ENCODE results near the gene VHLL.
"Not testable (repeated sequence)": the region's sequence is repeated elsewhere in the genome, so short reads cannot be mapped to it uniquely, and the experiment has no call there.

Gene VHLL

DNA sequence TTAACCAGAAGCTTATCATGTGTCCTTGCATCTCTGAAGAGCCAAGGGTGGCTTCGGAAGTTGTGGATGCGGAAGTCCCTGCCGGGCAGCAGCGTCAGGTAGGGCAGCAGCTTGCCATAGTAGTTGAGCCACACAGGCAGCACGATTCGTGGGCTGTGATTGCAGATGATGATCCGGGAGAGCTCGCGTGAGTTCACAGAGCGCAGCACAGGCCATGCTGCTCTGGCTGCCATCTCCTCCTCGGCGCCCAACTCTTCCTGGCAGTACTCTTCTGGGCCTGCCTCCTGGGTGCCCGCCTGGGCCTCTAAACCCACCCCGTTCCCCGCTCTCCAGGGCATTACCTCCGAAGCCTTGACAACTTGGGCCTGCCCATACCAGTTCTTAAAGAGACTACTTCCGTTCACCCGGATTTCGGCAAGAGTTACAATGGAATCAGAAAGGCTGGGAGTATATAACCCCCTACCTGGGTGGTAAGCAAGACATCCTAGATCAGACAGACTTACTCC, at the start of gene VHLL:
TSS of gene VHLL (minus strand) at position 456 of the 506 bp plus-strand sequence. CDS start at position 338, 118 bp downstream.
- no CpG with 5 or more reads among the region's 19 CpGs for WGBS (ENCODE audit: insufficient coverage, insufficient read length)
- H3K4me1 ChIP-seq (ENCODE audit: control insufficient read depth, insufficient read depth, low read length) = peaks cover 6% of the 10 kb centered on the region
- H3K4me3 ChIP-seq (ENCODE audit: low read length) = no peak within 1 kb of the TSS
- H3K36me3 ChIP-seq (ENCODE audit: control insufficient read depth, insufficient read depth, low read length) = no peaks in the 10 kb centered on the region; the same call in 1 of the 2 replicates
- H3K9me3 ChIP-seq (ENCODE audit: control insufficient read depth, insufficient read depth, low read length) = no peaks in the 10 kb centered on the region
- H3K27ac ChIP-seq (ENCODE audit: low read length) = no peak within 1 kb of the TSS
- H3K27me3 ChIP-seq (ENCODE audit: control insufficient read depth, insufficient read depth, low read length) = no peaks in the 10 kb centered on the region
- DNase-seq (ENCODE audit: low read depth, low spot score) = no peak

DNA sequence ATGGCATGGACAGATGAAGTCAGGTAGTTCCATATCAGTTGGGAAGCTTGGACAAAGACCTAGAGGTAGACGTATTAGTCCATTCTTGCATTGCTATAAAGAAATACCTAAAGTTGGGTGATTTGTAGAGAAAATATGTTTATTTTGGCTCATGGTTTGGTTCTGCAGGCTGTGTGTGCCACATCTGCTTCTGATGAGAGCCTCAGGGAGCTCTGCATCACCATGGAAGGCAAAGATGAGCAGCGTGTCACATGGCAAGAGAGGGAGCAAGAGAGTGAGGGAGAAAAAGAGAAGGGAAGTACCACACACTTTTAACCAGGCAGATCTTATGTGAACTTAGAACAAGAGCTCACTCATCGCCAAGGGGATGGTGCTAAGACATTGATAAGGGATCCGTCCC, 48.2 kb upstream of the VHLL start:
- no peaks in the 10 kb centered on the region for H3K9me3 ChIP-seq (ENCODE audit: control insufficient read depth, insufficient read depth, low read length)
- H3K27me3 ChIP-seq (ENCODE audit: control insufficient read depth, insufficient read depth, low read length) = no peaks in the 10 kb centered on the region
- H3K27ac ChIP-seq (ENCODE audit: low read length) = no peak overlapping the region
- no CpG with 5 or more reads among the region's 4 CpGs for WGBS (ENCODE audit: insufficient coverage, insufficient read length)
- H3K4me1 ChIP-seq (ENCODE audit: control insufficient read depth, insufficient read depth, low read length) = no peaks in the 10 kb centered on the region
- no peak overlapping the region for H3K4me3 ChIP-seq (ENCODE audit: low read length)
- DNase-seq (ENCODE audit: low read depth, low spot score) = no peak
- no peaks in the 10 kb centered on the region for H3K36me3 ChIP-seq (ENCODE audit: control insufficient read depth, insufficient read depth, low read length)

DNA sequence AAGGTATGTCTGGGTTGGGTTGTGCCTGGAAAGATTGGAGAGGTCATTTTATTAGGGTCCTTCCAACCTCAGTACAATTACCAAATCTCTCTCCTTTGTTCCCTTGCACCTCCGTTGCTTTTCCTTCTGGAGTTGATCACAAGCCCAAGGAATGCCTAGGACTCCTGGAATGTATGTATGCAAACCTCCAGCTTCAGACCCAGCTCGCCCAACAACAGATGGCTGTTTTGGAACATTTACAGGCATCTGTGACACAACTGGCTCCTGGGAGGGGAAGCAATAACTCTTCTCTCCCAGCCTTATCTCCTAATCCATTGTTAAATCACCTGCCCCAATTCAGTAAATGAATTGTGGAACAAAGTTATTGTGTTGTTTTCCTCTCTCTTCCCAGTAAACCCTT, 47.5 kb upstream of the VHLL start:
- Histone ChIP-seq H3K9me3 (ENCODE audit: control insufficient read depth, insufficient read depth, low read length) (no peaks in the 10 kb centered on the region), H3K4me3 (ENCODE audit: low read length) (no peak overlapping the region), H3K27me3 (ENCODE audit: control insufficient read depth, insufficient read depth, low read length) (no peaks in the 10 kb centered on the region), H3K27ac (ENCODE audit: low read length) (no peak overlapping the region), H3K4me1 (ENCODE audit: control insufficient read depth, insufficient read depth, low read length) (no peaks in the 10 kb centered on the region), H3K36me3 (ENCODE audit: control insufficient read depth, insufficient read depth, low read length) (no peaks in the 10 kb centered on the region)
- DNase-seq (ENCODE audit: low read depth, low spot score) = no peak
- WGBS (ENCODE audit: insufficient coverage, insufficient read length) = no CpG with 5 or more reads among the region's 2 CpGs

DNA sequence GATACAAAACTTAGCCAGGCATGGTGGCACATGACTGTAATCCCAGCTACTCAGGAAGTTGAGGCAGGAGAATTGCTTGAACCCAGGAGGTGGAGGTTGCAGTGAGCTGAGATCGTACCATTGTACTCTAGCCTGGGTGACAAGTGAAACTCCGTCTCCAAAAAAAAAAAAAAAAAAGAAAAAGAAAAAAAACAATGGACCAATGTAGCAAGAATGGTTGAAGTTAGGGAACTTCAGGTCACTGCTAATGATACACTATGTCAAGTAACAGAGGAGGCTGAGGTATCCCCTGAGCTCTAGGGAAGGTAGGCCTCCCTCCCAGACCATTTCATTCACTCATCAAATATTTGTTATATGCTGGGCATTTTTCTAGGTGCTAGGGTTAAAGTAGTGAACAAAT, 46.9 kb upstream of the VHLL start:
- H3K27ac ChIP-seq (ENCODE audit: low read length) = not testable (repeated sequence)

DNA sequence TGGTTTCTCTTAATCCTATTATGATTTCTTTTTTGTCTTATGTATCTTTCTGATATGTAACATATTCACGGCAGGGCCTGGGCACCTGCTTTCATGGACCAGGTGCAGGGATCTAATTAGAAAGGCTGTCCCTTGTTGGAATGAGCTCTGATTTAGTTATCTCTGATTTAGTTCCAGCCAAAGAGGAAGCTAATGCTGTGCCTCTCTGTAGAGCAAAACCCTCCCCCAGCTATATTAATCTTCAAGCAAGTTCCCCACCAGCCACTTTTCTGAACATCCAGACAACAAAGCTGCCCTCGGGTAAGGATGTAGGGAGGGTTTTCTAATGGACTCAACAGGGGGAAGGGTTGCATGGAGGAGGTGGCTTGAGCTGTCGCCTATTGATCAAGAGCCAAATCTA, 45.3 kb upstream of the VHLL start:
- no peak for DNase-seq (ENCODE audit: low read depth, low spot score)
- Histone ChIP-seq H3K4me3 (ENCODE audit: low read length) (no peak overlapping the region), H3K27me3 (ENCODE audit: control insufficient read depth, insufficient read depth, low read length) (no peaks in the 10 kb centered on the region), H3K4me1 (ENCODE audit: control insufficient read depth, insufficient read depth, low read length) (no peaks in the 10 kb centered on the region), H3K27ac (ENCODE audit: low read length) (no peak overlapping the region), H3K36me3 (ENCODE audit: control insufficient read depth, insufficient read depth, low read length) (no peaks in the 10 kb centered on the region), H3K9me3 (ENCODE audit: control insufficient read depth, insufficient read depth, low read length) (no peaks in the 10 kb centered on the region)
- WGBS (ENCODE audit: insufficient coverage, insufficient read length) = no CpG with 5 or more reads among the region's 3 CpGs

More for the DNA sequence above, 46.9 kb upstream of the VHLL start:
- H3K9me3 ChIP-seq (ENCODE audit: control insufficient read depth, insufficient read depth, low read length); H3K4me1 ChIP-seq (ENCODE audit: control insufficient read depth, insufficient read depth, low read length); H3K36me3 ChIP-seq (ENCODE audit: control insufficient read depth, insufficient read depth, low read length); H3K4me3 ChIP-seq (ENCODE audit: low read length); H3K27me3 ChIP-seq (ENCODE audit: control insufficient read depth, insufficient read depth, low read length); DNase-seq (ENCODE audit: low read depth, low spot score): not testable (repeated sequence)
- no CpG with 5 or more reads among the region's 2 CpGs for WGBS (ENCODE audit: insufficient coverage, insufficient read length)

DNA sequence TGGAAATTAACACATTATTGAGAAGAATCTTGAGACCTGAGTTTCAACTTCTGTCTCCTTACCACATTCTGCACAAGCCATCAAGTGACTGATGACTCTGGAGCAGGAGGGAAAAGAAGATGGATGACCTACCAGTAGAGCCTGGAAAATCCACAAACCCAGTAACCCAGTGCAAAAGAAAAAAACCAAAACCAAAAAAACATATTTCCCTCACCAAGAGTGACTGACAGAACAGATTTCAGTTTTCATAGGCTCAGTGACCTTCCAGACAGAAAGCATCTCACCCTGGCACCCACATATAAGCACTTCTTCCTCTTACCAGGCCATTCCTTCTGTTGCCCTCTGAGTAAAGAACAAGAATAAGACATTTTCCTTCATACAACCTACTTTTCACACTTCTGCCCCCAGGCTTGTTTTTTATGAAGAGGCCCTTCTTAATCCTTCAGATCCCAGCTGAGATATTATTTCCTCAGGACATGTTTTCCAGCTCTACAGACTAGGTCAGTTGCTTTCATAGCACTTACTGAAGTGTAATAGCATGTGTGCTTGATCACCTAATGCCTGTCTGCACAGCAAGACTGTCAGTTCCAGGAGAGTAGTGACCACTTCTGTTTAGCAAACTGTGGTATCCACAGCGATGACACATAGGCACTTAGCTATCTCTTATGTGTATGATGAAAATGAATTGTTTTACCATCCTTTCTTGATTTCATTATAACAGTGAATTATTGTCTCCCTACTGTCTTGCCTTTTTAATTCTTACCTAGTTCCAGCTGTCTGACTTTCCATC, 43.3 kb upstream of the VHLL start:
- no peaks in the 10 kb centered on the region for H3K27me3 ChIP-seq (ENCODE audit: control insufficient read depth, insufficient read depth, low read length)
- WGBS (ENCODE audit: insufficient coverage, insufficient read length) = no CpG with 5 or more reads among the region's 1 CpG

DNA sequence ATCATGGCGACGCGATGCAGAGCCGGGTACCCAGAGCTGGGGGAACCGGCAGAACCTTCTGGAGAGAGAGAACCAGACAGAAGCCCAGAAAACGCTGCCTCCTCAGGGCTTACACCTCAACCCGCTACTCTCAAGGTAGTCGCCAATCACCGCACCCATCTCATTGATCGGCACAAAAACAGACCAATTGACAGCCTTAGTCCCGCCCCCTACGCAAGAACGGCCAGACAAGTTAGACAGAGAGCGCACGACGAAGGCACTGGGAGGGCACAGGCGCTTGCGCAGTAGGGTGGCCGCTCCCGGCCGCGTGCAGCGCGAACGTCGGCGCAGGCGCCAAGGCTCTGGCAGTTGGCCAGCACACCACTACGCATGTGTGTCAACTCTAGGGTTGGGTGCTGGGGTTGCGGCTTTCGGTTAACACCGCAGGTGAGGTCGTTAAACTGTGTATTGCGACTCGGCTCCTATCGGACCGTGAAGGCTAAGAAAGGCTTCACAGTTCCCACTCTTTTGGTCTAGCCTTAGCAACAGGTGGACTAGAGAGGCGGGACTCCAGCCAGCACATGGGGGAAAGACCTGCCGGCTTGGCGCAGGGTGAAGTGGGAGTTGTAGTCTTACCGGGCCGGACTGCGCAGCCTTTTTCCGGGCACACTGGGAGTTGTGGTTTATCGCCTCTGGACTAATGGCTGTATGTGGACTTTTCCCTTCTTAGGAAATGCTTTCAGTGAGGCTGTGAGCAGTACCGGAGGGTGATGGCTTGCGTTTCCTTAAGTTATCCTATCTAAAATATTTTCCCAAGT, 39.3 kb upstream of the VHLL start, which contains the start of the genes CCT3 and TSACC:
TSS of gene CCT3 (minus strand) at position 113 of the 797 bp plus-strand sequence. CDS start at position 5, 108 bp downstream.
TSS of gene TSACC (plus strand) at position 347 of the 797 bp plus-strand sequence. CDS start 1,232 bp downstream, outside the sequence.
- no peaks in the 10 kb centered on the region for H3K9me3 ChIP-seq (ENCODE audit: control insufficient read depth, insufficient read depth, low read length)
- no peak within 1 kb of the TSS for H3K27ac ChIP-seq (ENCODE audit: low read length)
- no peaks in the 10 kb centered on the region for H3K4me1 ChIP-seq (ENCODE audit: control insufficient read depth, insufficient read depth, low read length)
- no CpG with 5 or more reads among the region's 47 CpGs for WGBS (ENCODE audit: insufficient coverage, insufficient read length)
- no peaks in the 10 kb centered on the region for H3K27me3 ChIP-seq (ENCODE audit: control insufficient read depth, insufficient read depth, low read length)
- peak within 1 kb of the TSS; percentile 99 for H3K4me3 ChIP-seq (ENCODE audit: low read length)
- H3K36me3 ChIP-seq (ENCODE audit: control insufficient read depth, insufficient read depth, low read length) = peaks cover 3% of the 10 kb centered on the region; the same call in 1 of the 2 replicates
- DNase-seq (ENCODE audit: low read depth, low spot score) = peak; percentile 100

More for the DNA sequence above, 43.3 kb upstream of the VHLL start:
- Histone ChIP-seq H3K27ac (ENCODE audit: low read length) (no peak overlapping the region), H3K4me1 (ENCODE audit: control insufficient read depth, insufficient read depth, low read length) (no peaks in the 10 kb centered on the region), H3K36me3 (ENCODE audit: control insufficient read depth, insufficient read depth, low read length) (no peaks in the 10 kb centered on the region), H3K9me3 (ENCODE audit: control insufficient read depth, insufficient read depth, low read length) (no peaks in the 10 kb centered on the region), H3K4me3 (ENCODE audit: low read length) (no peak overlapping the region)
- DNase-seq (ENCODE audit: low read depth, low spot score) = no peak

DNA sequence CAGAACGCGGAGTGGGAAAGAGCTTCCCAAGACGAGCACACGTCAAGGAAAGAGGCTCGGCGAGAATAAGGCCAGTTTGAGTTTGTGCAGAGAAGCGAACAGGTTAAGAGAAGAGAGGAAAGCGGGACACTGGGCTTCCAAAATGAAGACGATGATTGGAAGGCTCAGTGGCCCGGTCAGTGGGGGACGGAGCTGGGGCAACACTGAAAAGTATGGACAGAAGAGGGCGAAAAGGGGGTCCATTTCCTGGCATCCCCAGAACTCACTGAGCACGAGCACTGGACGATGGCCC, 38.7 kb upstream of the VHLL start:
- Histone ChIP-seq H3K36me3 (ENCODE audit: control insufficient read depth, insufficient read depth, low read length) (peaks cover 3% of the 10 kb centered on the region; the same call in 1 of the 2 replicates), H3K4me3 (ENCODE audit: low read length) (peak overlapping the region; percentile 99), H3K27ac (ENCODE audit: low read length) (no peak overlapping the region), H3K27me3 (ENCODE audit: control insufficient read depth, insufficient read depth, low read length) (no peaks in the 10 kb centered on the region), H3K9me3 (ENCODE audit: control insufficient read depth, insufficient read depth, low read length) (no peaks in the 10 kb centered on the region), H3K4me1 (ENCODE audit: control insufficient read depth, insufficient read depth, low read length) (no peaks in the 10 kb centered on the region)
- DNase-seq (ENCODE audit: low read depth, low spot score) = no peak
- no CpG with 5 or more reads among the region's 14 CpGs for WGBS (ENCODE audit: insufficient coverage, insufficient read length)

DNA sequence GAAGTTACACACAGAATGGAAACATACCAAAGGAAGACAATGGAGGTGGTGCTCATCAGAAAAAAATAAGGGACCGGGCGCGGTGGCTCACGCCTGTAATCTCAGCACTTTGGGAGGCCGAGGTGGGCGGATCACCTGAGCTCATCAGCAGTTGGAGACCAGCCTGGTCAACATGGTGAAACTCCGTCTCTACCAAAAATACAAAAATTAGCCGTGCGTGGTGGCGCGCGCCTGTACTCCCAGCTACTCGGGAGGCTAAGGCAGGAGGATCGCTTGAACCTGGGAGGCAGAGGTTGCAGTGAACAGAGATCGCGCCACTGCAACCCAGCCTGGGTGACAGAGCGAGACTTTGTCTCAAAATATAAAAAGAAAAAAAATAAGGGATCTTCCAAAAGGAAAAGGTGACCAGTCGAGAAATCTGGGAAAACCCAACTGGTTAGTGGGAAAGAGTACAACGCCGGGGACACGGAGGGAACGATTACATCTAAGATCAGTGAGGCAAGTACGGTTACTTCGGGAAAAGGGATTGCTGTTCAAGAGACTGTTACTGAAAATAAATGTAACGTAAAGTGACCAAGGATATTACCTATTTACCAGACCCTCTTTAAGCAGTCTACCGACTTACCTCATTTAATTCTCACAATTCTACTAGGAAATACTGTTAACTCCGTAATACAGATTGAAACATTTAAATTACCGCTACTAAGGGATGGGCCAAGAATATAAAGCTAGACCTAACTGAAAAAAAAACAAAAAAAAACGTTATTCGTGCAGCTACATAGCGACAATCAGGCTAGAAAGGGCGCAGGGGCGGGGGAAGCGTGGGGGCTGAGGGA, 38.2 kb upstream of the VHLL start:
- Histone ChIP-seq H3K4me1 (ENCODE audit: control insufficient read depth, insufficient read depth, low read length) (no peaks in the 10 kb centered on the region), H3K36me3 (ENCODE audit: control insufficient read depth, insufficient read depth, low read length) (peaks cover 3% of the 10 kb centered on the region; the same call in 1 of the 2 replicates), H3K27me3 (ENCODE audit: control insufficient read depth, insufficient read depth, low read length) (no peaks in the 10 kb centered on the region), H3K27ac (ENCODE audit: low read length) (no peak overlapping the region), H3K9me3 (ENCODE audit: control insufficient read depth, insufficient read depth, low read length) (no peaks in the 10 kb centered on the region), H3K4me3 (ENCODE audit: low read length) (peak overlapping the region; percentile 99)
- no peak for DNase-seq (ENCODE audit: low read depth, low spot score)
- no CpG with 5 or more reads among the region's 34 CpGs for WGBS (ENCODE audit: insufficient coverage, insufficient read length)

DNA sequence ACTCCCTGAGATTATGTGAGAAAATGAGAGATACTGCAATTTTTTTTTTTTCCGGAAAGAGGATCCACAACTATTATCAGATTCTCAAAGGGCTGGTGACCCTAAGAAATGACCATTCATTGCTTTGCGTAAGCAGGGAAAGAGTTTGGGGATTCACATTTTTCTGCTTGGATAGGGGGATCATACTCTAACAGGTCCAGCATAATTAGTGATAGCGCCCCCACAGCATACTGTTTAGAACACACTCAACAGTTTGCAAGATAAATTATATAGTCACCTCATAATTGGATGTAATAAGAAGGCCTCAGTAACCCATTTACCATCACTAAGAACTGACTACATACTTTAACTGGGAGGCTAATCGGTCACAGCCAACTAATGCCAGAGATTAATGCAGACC, 37.1 kb upstream of the VHLL start:
- DNase-seq (ENCODE audit: low read depth, low spot score) = no peak
- peaks cover 6% of the 10 kb centered on the region; the same call in 1 of the 2 replicates for H3K36me3 ChIP-seq (ENCODE audit: control insufficient read depth, insufficient read depth, low read length)
- no CpG with 5 or more reads among the region's 4 CpGs for WGBS (ENCODE audit: insufficient coverage, insufficient read length)

More for the DNA sequence above, 37.1 kb upstream of the VHLL start:
- Histone ChIP-seq H3K27ac (ENCODE audit: low read length) (no peak overlapping the region), H3K27me3 (ENCODE audit: control insufficient read depth, insufficient read depth, low read length) (no peaks in the 10 kb centered on the region), H3K9me3 (ENCODE audit: control insufficient read depth, insufficient read depth, low read length) (no peaks in the 10 kb centered on the region), H3K4me3 (ENCODE audit: low read length) (no peak overlapping the region; the same call in 1 of the 2 replicates), H3K4me1 (ENCODE audit: control insufficient read depth, insufficient read depth, low read length) (no peaks in the 10 kb centered on the region)

Measured in iPS DF 6.9 (cell line).